ENCODE measurements around the gene TMEM219. TPM values are rescaled to one million over a fixed set of nuclear protein-coding genes. Genes with fewer than 3 reads are reported as not detected.
A peak's percentile ranks its signal among the peaks of the same experiment; 100 is the strongest.

TMEM219 gene
- total RNA-seq, 1 donor from 2014 or later = 72.2 TPM

GRCh38 chr16:29994600-29995323 lies 32.9 kb downstream of the TMEM219 start:
- DNase-seq (ENCODE audit: low read depth in 2 of 2) = peak; percentile 23 to 54

- DNase-seq (ENCODE audit: low read depth in 2 of 2) = peak; percentile 72 to 82
These were observed 33.5 kb downstream of the TMEM219 start, which contains the start of gene HIRIP3 for GRCh38 chr16:29995324-29995910. Gene HIRIP3 (minus strand): TSS chr16:29995617. CDS start chr16:29995605, 12 bp downstream.

- peak; percentile 96 to 97 for DNase-seq (ENCODE audit: low read depth in 2 of 2)
These were observed 34.3 kb downstream of the TMEM219 start, which contains the start of gene INO80E for GRCh38 chr16:29995911-29996765. Gene INO80E (plus strand): TSS chr16:29996241. CDS start chr16:29996311, 70 bp downstream.

GRCh38 chr16:29996766-29997250 lies 34.9 kb downstream of the TMEM219 start:
- DNase-seq (ENCODE audit: low read depth in 2 of 2) = peak in 1 of 2 donors; percentile 14

- no peak for DNase-seq (ENCODE audit: low read depth in 2 of 2)
These were observed 37.7 kb downstream of the TMEM219 start for GRCh38 chr16:29999605-30000004.

GRCh38 chr16:30000735-30001631 lies 39.1 kb downstream of the TMEM219 start:
- no peak for DNase-seq (ENCODE audit: low read depth in 2 of 2)

- no peak for DNase-seq (ENCODE audit: low read depth in 2 of 2)
These were observed 40.9 kb downstream of the TMEM219 start for GRCh38 chr16:30002614-30003346.

GRCh38 chr16:30003670-30004423 lies 42.0 kb downstream of the TMEM219 start:
- DNase-seq (ENCODE audit: low read depth in 2 of 2) = no peak

- DNase-seq (ENCODE audit: low read depth in 2 of 2) = no peak
These were observed 42.5 kb downstream of the TMEM219 start for GRCh38 chr16:30004424-30004776.

- DNase-seq (ENCODE audit: low read depth in 2 of 2) = no peak
These were observed 42.9 kb downstream of the TMEM219 start for GRCh38 chr16:30004811-30005242.

GRCh38 chr16:30005341-30006094 lies 43.6 kb downstream of the TMEM219 start:
- peak; percentile 58 to 73 for DNase-seq (ENCODE audit: low read depth in 2 of 2)

- no peak for DNase-seq (ENCODE audit: low read depth in 2 of 2)
These were observed 44.2 kb downstream of the TMEM219 start for GRCh38 chr16:30006095-30006473.

GRCh38 chr16:30006659-30007377 lies 44.9 kb downstream of the TMEM219 start:
- no peak for DNase-seq (ENCODE audit: low read depth in 2 of 2)

- no peak for DNase-seq (ENCODE audit: low read depth in 2 of 2)
These were observed 45.6 kb downstream of the TMEM219 start for GRCh38 chr16:30007378-30007895.

- no peak for DNase-seq (ENCODE audit: low read depth in 2 of 2)
These were observed 47.4 kb downstream of the TMEM219 start for GRCh38 chr16:30009085-30009862.

- DNase-seq (ENCODE audit: low read depth in 2 of 2) = no peak
These were observed 48.3 kb downstream of the TMEM219 start for GRCh38 chr16:30009990-30010843.
